CD4-positive, alpha-beta T cell (primary cell): ENCODE data around the gene NBPF20. TPM values are rescaled to one million over a fixed set of nuclear protein-coding genes. Genes with fewer than 3 reads are reported as not detected.
"Not testable (repeated sequence)": the region's sequence is repeated elsewhere in the genome, so short reads cannot be mapped to it uniquely, and the experiment has no call there.

ENCODE experiments used
- ATAC-seq: fragments of 200-7000 bp; cut with Tn5 transposase; one replicate; pipeline ENCODE4 v1.10.0; 2022; ENCODE audit warnings: mild to moderate bottlenecking; ENCODE audit not compliant: poor library complexity
- CTCF ChIA-PET: fragments of 350-600 bp; sonication (Branson Sonifier 250); formaldehyde crosslinking; loops from one replicate; lab custom pipeline; 2021; ENCODE audit warnings: antibody characterized with exemption, inconsistent platforms; lab: Charles Lee
- POLR2A ChIA-PET: fragments of 350-600 bp; sonication (Branson Sonifier 250); formaldehyde crosslinking; loops from one replicate; lab custom pipeline; 2021; ENCODE audit warnings: antibody characterized with exemption, inconsistent platforms; lab: Charles Lee
- DNase-seq, 14 experiments: peaks; one replicate each; pipeline ENCODE4 v3.0.0-alpha.2; 2013 to 2020; ENCODE audit warnings: mixed read lengths in 2 of 14
- H3K27ac ChIP-seq, 2 donors: one replicate each; pipeline versions ENCODE4 v1.5.1 to v1.7.0; 2013; ENCODE audit warnings: low read length in 2 of 2, low read depth in 1 of 2, mild to moderate bottlenecking in 1 of 2
- H3K27me3 ChIP-seq, 2 experiments: 1 replicate in 1 of 2; 2 replicates in 1 of 2; pipeline versions ENCODE4 v1.6.1 to v1.7.0; 2013; ENCODE audit warnings: low read length in 2 of 2, control low read depth in 1 of 2, mild to moderate bottlenecking in 1 of 2, moderate library complexity in 1 of 2; ENCODE audit not compliant: insufficient read depth in 2 of 2, control insufficient read depth in 1 of 2
- H3K36me3 ChIP-seq: one replicate; pipeline ENCODE4 v1.6.1; 2013; ENCODE audit warnings: low read length, control low read depth; ENCODE audit not compliant: insufficient read depth
- H3K4me1 ChIP-seq: one replicate; pipeline ENCODE4 v1.6.1; 2013; ENCODE audit warnings: low read length, control low read depth; ENCODE audit not compliant: insufficient read depth
- H3K4me3 ChIP-seq: one replicate; pipeline ENCODE4 v1.5.1; 2013; ENCODE audit warnings: mild to moderate bottlenecking, low read length, moderate library complexity
- H3K9me3 ChIP-seq, 2 experiments: 1 replicate in 1 of 2; 2 replicates in 1 of 2; pipeline versions ENCODE4 v1.6.1 to v1.7.0; 2013; ENCODE audit warnings: low read length in 2 of 2, mild to moderate bottlenecking in 2 of 2, control low read depth in 1 of 2, moderate library complexity in 1 of 2; ENCODE audit not compliant: control insufficient read depth in 1 of 2, insufficient read depth in 1 of 2
- H3K27ac Mint-ChIP-seq: one replicate; pipeline ENCODE4 v1.8.0; 2020; ENCODE audit warnings: mixed read lengths
- H3K27me3 Mint-ChIP-seq: one replicate; pipeline ENCODE4 v1.8.0; 2021; ENCODE audit warnings: mixed read lengths
- H3K36me3 Mint-ChIP-seq: one replicate; pipeline ENCODE4 v1.8.0; 2021; ENCODE audit warnings: low read depth, mixed read lengths
- H3K4me1 Mint-ChIP-seq: one replicate; pipeline ENCODE4 v1.8.0; 2021; ENCODE audit warnings: low read depth, mixed read lengths
- H3K4me3 Mint-ChIP-seq: one replicate; pipeline ENCODE4 v1.8.0; 2020; ENCODE audit warnings: mild to moderate bottlenecking, mixed read lengths
- H3K9me3 Mint-ChIP-seq: one replicate; pipeline ENCODE4 v1.8.0; 2020; ENCODE audit warnings: mixed read lengths
- intact Hi-C, 2 experiments: fragments of 100-400 bp; cut with DNase I in 1 of 2; cut with micrococcal nuclease in 1 of 2; formaldehyde crosslinking; loops; one replicate each; pipeline versions ENCODE4 v1.15.1 to v1.9.0; 2023 to 2025; cut with DNase I, micrococcal nuclease
- total RNA-seq, 174 experiments: library from RNA in 2 of 174; stranded (reverse) in 2 of 174; gene quantifications; one replicate each; pipeline ENCODE4 v1.2.3 and lab custom pipeline; 2021 to 2026

The NBPF20 gene
- total RNA-seq, 2 experiments from 2014 or later: 3.3 to 3.5 TPM

GRCh38 chr1:145453873-145454823 lies 28.7 kb upstream of the NBPF20 start:
- H3K9me3 ChIP-seq, DNase-seq, H3K27ac Mint-ChIP-seq, ATAC-seq, H3K27me3 ChIP-seq, H3K27ac ChIP-seq, H3K36me3 Mint-ChIP-seq, H3K4me1 ChIP-seq, CTCF ChIA-PET, POLR2A ChIA-PET, intact Hi-C loops, H3K4me3 Mint-ChIP-seq, H3K9me3 Mint-ChIP-seq, H3K4me3 ChIP-seq, H3K4me1 Mint-ChIP-seq, H3K36me3 ChIP-seq: not testable (repeated sequence)
- peaks cover 31% of the 10 kb centered on the region for H3K27me3 Mint-ChIP-seq

- H3K4me3 ChIP-seq, DNase-seq, POLR2A ChIA-PET, H3K36me3 ChIP-seq, H3K36me3 Mint-ChIP-seq, H3K4me3 Mint-ChIP-seq, ATAC-seq, H3K9me3 ChIP-seq, CTCF ChIA-PET, H3K9me3 Mint-ChIP-seq, H3K4me1 Mint-ChIP-seq, H3K27me3 ChIP-seq, H3K27ac Mint-ChIP-seq, H3K4me1 ChIP-seq, H3K27ac ChIP-seq, intact Hi-C loops: not testable (repeated sequence)
- H3K27me3 Mint-ChIP-seq: peaks cover 24% of the 10 kb centered on the region
Observed at GRCh38 chr1:145452506-145452905, 27.1 kb upstream of the NBPF20 start.

DNA sequence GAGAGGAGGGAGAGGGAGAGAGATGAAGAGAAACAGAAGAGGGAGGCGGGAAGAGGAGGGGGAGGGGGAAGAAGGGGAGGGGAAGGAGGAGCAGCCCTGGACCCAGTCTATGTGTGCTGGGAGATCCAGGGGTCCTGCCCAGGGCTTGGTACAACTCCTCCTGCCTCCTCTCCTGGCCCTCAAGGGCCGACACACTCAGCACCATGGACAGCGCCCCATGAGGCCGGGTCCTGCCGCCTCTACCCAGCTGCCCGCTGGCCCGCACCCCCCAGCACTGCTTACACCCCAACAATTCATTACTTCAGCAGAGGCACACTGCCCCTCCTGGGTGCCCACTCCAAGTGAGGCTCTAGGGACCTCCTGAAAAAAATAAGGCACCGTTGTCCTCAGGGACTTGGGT lies 26.5 kb upstream of the NBPF20 start:
- H3K27me3 ChIP-seq, H3K4me3 Mint-ChIP-seq, H3K27ac ChIP-seq, H3K4me3 ChIP-seq, H3K27ac Mint-ChIP-seq, POLR2A ChIA-PET, ATAC-seq, intact Hi-C loops, H3K4me1 Mint-ChIP-seq, H3K4me1 ChIP-seq, CTCF ChIA-PET, H3K9me3 Mint-ChIP-seq, H3K36me3 Mint-ChIP-seq, H3K9me3 ChIP-seq, H3K36me3 ChIP-seq: not testable (repeated sequence)
- peak in 6 of 14 experiments; percentile 9 to 42 (median 24) for DNase-seq
- peaks cover 24% of the 10 kb centered on the region for H3K27me3 Mint-ChIP-seq

DNA sequence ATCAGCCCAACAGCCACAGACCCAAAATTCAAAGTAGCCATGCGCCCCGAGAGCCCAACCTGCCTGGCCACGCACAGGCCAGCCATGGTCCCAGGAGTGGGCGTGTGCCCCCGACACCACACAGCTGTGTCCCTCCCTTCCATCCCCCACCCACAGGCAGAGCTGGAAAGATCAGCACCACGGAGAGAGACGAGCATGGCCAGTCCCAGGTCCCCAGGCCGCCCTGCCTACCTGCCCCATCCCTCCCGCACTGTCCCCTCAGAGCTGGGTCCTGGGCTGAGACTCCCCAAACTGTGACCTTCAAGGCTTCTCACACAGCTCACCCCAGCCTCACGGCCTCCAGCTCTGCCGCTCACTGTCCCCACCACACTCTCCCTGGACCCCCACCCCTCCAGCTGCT lies 19.8 kb upstream of the NBPF20 start:
- peaks cover 13% of the 10 kb centered on the region for H3K27me3 Mint-ChIP-seq
- H3K36me3 ChIP-seq, H3K27me3 ChIP-seq, H3K4me1 Mint-ChIP-seq, H3K27ac ChIP-seq, DNase-seq, ATAC-seq, H3K9me3 Mint-ChIP-seq, H3K4me3 Mint-ChIP-seq, H3K27ac Mint-ChIP-seq, POLR2A ChIA-PET, H3K4me1 ChIP-seq, intact Hi-C loops, H3K36me3 Mint-ChIP-seq, H3K9me3 ChIP-seq, CTCF ChIA-PET, H3K4me3 ChIP-seq: not testable (repeated sequence)

DNA sequence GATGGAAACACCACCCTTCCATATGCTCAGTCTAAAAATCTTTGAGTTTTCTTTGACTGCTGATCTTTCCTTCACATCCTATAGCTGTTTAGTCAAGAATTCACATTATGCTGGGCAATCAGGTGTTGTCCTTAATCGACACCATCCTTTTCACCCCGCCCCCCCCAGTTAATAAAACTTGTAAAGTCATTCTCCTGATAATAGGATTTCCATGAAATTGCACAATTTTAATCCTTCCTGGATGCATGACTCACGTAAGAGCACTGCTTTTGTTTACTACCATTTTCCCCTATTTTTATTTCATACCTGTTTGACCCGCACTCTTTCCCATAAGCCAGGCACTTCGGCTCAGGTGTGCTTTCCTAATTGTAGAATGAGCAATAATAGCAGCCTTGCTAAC lies 16.9 kb upstream of the NBPF20 start:
- H3K27ac ChIP-seq, H3K4me3 ChIP-seq, H3K27me3 Mint-ChIP-seq, CTCF ChIA-PET, POLR2A ChIA-PET, ATAC-seq, H3K36me3 ChIP-seq, H3K27me3 ChIP-seq, H3K4me1 Mint-ChIP-seq, H3K27ac Mint-ChIP-seq, H3K36me3 Mint-ChIP-seq, H3K4me1 ChIP-seq, DNase-seq, H3K9me3 ChIP-seq, H3K4me3 Mint-ChIP-seq, H3K9me3 Mint-ChIP-seq, intact Hi-C loops: not testable (repeated sequence)

DNA sequence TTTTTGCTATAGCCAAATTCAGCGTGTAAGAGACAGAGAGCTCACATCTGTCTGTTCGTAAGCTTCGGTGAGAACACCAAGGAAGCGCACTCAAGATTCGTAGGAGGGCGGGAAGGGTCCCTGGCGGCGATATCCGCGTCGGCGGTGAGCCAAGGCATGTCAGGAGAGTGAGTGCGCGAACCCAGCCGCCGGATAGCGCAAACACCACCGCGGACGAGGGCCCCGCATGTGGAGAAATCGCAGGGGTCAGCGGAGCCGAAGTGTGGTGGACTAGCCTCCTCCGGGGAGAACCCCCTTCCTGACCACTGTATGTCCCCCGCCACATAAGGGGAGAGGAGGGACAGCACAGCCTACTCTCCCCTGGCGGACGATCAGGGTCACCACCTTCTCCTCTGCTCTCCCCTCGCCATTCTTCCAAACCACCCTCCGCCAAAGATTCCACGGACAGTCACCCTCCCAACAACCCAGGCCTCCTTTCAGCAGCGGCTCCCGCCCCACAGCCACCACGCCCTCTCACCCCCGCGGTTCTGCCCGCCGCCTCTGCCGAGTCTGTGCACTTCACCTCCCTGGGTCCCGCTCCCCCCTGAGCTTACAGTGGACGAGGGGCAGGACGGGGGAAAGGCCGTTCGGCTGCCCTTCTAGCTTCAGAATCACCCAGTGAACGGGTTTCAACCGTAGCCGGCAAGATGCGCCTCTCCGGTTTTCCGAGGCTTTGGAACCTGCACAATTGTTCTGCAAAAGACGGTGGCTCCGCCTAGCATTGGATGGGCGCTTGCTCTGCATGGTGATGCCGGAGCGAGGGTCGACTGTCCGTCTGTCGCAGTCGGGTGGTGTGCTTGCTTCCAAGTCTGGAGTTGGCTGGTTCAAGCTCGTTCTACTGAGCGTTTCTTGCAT lies 6.2 kb upstream of the NBPF20 start:
- H3K36me3 Mint-ChIP-seq, CTCF ChIA-PET, ATAC-seq, intact Hi-C loops, H3K27ac ChIP-seq, H3K36me3 ChIP-seq, H3K4me3 ChIP-seq, H3K4me1 ChIP-seq, DNase-seq, POLR2A ChIA-PET, H3K9me3 Mint-ChIP-seq, H3K27ac Mint-ChIP-seq: not testable (repeated sequence)
- H3K27me3 Mint-ChIP-seq: peaks cover 58% of the 10 kb centered on the region
- H3K4me3 Mint-ChIP-seq: peak overlapping the region; percentile 38
- H3K4me1 Mint-ChIP-seq: peaks cover 13% of the 10 kb centered on the region
- Histone ChIP-seq H3K27me3 (peaks cover 12 to 23% of the 10 kb centered on the region in 2 experiments), H3K9me3 (peaks cover 0 to 20% of the 10 kb centered on the region in 2 experiments)
